Neural cell (in vitro differentiated cells): Measurements from ENCODE around the gene BLM. TPM values are rescaled to one million over a fixed set of nuclear protein-coding genes. Genes with fewer than 3 reads are reported as not detected.

Experiments
- H2AFZ ChIP-seq: fragments of 200-600, 300-800 bp; sonication (generic), shearing (Covaris generic); 2 replicates; pipeline ENCODE4 v1.6.0; 2014; ENCODE audit warnings: low read depth, mild to moderate bottlenecking, antibody characterized with exemption, low read length, moderate library complexity
- H3F3A ChIP-seq: fragments of 200-600 bp; shearing (Covaris generic); 2 replicates; pipeline ENCODE4 v1.6.1; 2016; ENCODE audit warnings: mild to moderate bottlenecking, moderate library complexity, mixed read lengths, antibody characterized with exemption, low read length; ENCODE audit not compliant: insufficient read depth, poor library complexity, severe bottlenecking
- H3K27ac ChIP-seq: fragments of 200-600, 300-800 bp; sonication (generic), shearing (Covaris generic); 2 replicates; pipeline ENCODE4 v1.5.1; 2014; ENCODE audit warnings: mild to moderate bottlenecking, low read length, moderate library complexity
- H3K27me3 ChIP-seq: fragments of 300-800, 200-600 bp; sonication (generic), shearing (Covaris generic); 2 replicates; pipeline ENCODE4 v1.6.0; 2014; ENCODE audit warnings: mild to moderate bottlenecking, low read depth, low read length, moderate library complexity; ENCODE audit not compliant: insufficient read depth
- H3K36me3 ChIP-seq: fragments of 300-800, 200-600 bp; sonication (generic), shearing (Covaris generic); 2 replicates; pipeline ENCODE4 v1.5.1; 2014; ENCODE audit warnings: mild to moderate bottlenecking, antibody characterized with exemption, low read length, moderate library complexity; ENCODE audit not compliant: insufficient read depth
- H3K4me2 ChIP-seq: fragments of 300-800, 200-600 bp; sonication (generic), shearing (Covaris generic); 2 replicates; pipeline ENCODE4 v1.6.0; 2014; ENCODE audit warnings: mild to moderate bottlenecking, low read length
- H3K4me3 ChIP-seq: fragments of 300-800, 200-600 bp; sonication (generic), shearing (Covaris generic); 2 replicates; pipeline ENCODE4 v1.5.1; 2014; ENCODE audit warnings: mild to moderate bottlenecking, low read length, moderate library complexity
- H3K79me2 ChIP-seq: fragments of 200-600 bp; shearing (Covaris generic); replicated peaks from 2 replicates; pipeline ENCODE4 v1.6.0; 2014; ENCODE audit warnings: mild to moderate bottlenecking, low read length, moderate library complexity; ENCODE audit not compliant: insufficient read depth
- H3K9ac ChIP-seq: fragments of 300-800, 200-600 bp; sonication (generic), shearing (Covaris generic); 2 replicates; pipeline ENCODE4 v1.6.1; 2016; ENCODE audit warnings: mild to moderate bottlenecking, low read length, mixed read lengths
- H3K9me2 ChIP-seq: fragments of 200-600 bp; shearing (Covaris generic); 2 replicates; pipeline ENCODE4 v1.6.1; 2016; ENCODE audit warnings: mild to moderate bottlenecking, low read length, mixed read lengths; ENCODE audit not compliant: insufficient read depth
- H3K9me3 ChIP-seq: fragments of 200-600, 300-800 bp; sonication (generic), shearing (Covaris generic); 2 replicates; pipeline ENCODE4 v1.6.1; 2016; ENCODE audit warnings: mild to moderate bottlenecking, mixed run types, low read length, moderate library complexity, mixed read lengths
- H4K20me1 ChIP-seq: fragments of 200-600 bp; shearing (Covaris generic); 2 replicates; pipeline ENCODE4 v1.6.1; 2016; ENCODE audit warnings: mild to moderate bottlenecking, mixed run types; ENCODE audit not compliant: insufficient read depth
- EP300 ChIP-seq: fragments of 450-650 bp; conservative IDR thresholded peaks from 2 replicates; pipeline ENCODE4 v1.6.1; 2014; ENCODE audit warnings: antibody characterized with exemption, mild to moderate bottlenecking, moderate library complexity; ENCODE audit not compliant: poor library complexity, severe bottlenecking
- EZH2 ChIP-seq: fragments of 200-600, 300-800 bp; shearing (Covaris generic), sonication (generic); IDR thresholded peaks from 2 replicates; pipeline ENCODE4 v1.6.1; 2014; ENCODE audit warnings: antibody characterized with exemption, low read length, borderline replicate concordance, mild to moderate bottlenecking; ENCODE audit not compliant: insufficient read depth, poor library complexity, severe bottlenecking
- MXI1 ChIP-seq: fragments of 450-650 bp; conservative IDR thresholded peaks from 2 replicates; pipeline ENCODE4 v1.6.1; 2014; ENCODE audit warnings: antibody characterized with exemption, mild to moderate bottlenecking; ENCODE audit not compliant: poor library complexity, severe bottlenecking
- POLR2AphosphoS5 ChIP-seq: IDR thresholded peaks from 2 replicates; pipeline ENCODE4 v1.6.1; 2012
- RAD21 ChIP-seq: fragments of 450-650 bp; conservative IDR thresholded peaks from 2 replicates; pipeline ENCODE4 v1.6.1; 2014; ENCODE audit warnings: antibody characterized with exemption, mild to moderate bottlenecking, moderate library complexity
- SMC3 ChIP-seq: fragments of 450-650 bp; conservative IDR thresholded peaks from 2 replicates; pipeline ENCODE4 v1.6.1; 2014; ENCODE audit warnings: antibody characterized with exemption, mild to moderate bottlenecking, moderate library complexity; ENCODE audit not compliant: poor library complexity
- TAF1 ChIP-seq: IDR thresholded peaks from 2 replicates; pipeline ENCODE4 v1.6.1; 2012; ENCODE audit warnings: low read depth
- polyA plus RNA-seq: library from polyadenylated mRNA; depleted of rRNA; stranded (reverse); fragments of >200 nt; gene quantifications from 2 replicates; pipeline ENCODE4 v1.2.3, GENCODE V29; 2014
- TF ChIP-seq, protein P1 (sequence below): fragments of 450-650 bp; IDR thresholded peaks from 2 replicates; pipeline ENCODE4 v1.5.1; 2014; ENCODE audit warnings: antibody characterized with exemption, mild to moderate bottlenecking, moderate library complexity; ENCODE audit not compliant: poor library complexity, severe bottlenecking
- TF ChIP-seq, protein P2 (sequence below): IDR thresholded peaks from 2 replicates; pipeline ENCODE4 v1.6.1; 2012; ENCODE audit warnings: borderline replicate concordance

The BLM gene
- polyA plus RNA-seq, 1 donor from 2014 or later, result 4.5 TPM

DNA sequence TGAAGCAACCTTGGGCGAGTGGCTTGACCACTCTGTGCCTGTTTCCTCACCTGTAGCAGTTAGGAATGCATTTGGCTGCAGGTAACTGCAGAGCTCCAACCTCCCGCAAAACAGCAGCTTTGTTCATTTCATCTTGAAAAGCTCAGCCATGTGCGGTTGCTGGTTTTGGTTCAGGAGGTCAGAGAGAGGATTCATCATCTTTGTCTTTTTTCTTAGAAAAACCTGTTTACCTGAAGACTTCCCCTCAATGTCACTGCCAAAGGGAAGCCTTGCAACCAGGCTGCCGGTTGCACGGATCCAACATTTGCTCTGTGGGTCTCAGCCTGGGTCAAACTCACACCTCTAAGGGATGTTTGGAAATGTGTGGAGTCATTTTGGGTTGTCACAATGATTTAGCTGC, 134.8 kb downstream of the BLM start:
- Histone ChIP-seq H4K20me1 (no peaks in the 10 kb centered on the region), H3K9me2 (no peaks in the 10 kb centered on the region), H3K4me2 (no peak overlapping the region), H3K9ac (no peak overlapping the region), H3K4me3 (no peak overlapping the region), H2AFZ (no peak overlapping the region), H3K36me3 (no peaks in the 10 kb centered on the region), H3K79me2 (no peaks in the 10 kb centered on the region), H3K27ac (no peak overlapping the region), H3K9me3 (no peaks in the 10 kb centered on the region), H3K27me3 (no peaks in the 10 kb centered on the region), H3F3A (no peaks in the 10 kb centered on the region)
- TF ChIP-seq POLR2AphosphoS5 (no peak), TAF1 (no peak), RAD21 (no peak), EP300 (no peak), MXI1 (no peak), SMC3 (no peak), EZH2 (no peak)
- TF ChIP-seq, protein P1, sequence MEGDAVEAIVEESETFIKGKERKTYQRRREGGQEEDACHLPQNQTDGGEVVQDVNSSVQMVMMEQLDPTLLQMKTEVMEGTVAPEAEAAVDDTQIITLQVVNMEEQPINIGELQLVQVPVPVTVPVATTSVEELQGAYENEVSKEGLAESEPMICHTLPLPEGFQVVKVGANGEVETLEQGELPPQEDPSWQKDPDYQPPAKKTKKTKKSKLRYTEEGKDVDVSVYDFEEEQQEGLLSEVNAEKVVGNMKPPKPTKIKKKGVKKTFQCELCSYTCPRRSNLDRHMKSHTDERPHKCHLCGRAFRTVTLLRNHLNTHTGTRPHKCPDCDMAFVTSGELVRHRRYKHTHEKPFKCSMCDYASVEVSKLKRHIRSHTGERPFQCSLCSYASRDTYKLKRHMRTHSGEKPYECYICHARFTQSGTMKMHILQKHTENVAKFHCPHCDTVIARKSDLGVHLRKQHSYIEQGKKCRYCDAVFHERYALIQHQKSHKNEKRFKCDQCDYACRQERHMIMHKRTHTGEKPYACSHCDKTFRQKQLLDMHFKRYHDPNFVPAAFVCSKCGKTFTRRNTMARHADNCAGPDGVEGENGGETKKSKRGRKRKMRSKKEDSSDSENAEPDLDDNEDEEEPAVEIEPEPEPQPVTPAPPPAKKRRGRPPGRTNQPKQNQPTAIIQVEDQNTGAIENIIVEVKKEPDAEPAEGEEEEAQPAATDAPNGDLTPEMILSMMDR, result no peak
- TF ChIP-seq, protein P2, sequence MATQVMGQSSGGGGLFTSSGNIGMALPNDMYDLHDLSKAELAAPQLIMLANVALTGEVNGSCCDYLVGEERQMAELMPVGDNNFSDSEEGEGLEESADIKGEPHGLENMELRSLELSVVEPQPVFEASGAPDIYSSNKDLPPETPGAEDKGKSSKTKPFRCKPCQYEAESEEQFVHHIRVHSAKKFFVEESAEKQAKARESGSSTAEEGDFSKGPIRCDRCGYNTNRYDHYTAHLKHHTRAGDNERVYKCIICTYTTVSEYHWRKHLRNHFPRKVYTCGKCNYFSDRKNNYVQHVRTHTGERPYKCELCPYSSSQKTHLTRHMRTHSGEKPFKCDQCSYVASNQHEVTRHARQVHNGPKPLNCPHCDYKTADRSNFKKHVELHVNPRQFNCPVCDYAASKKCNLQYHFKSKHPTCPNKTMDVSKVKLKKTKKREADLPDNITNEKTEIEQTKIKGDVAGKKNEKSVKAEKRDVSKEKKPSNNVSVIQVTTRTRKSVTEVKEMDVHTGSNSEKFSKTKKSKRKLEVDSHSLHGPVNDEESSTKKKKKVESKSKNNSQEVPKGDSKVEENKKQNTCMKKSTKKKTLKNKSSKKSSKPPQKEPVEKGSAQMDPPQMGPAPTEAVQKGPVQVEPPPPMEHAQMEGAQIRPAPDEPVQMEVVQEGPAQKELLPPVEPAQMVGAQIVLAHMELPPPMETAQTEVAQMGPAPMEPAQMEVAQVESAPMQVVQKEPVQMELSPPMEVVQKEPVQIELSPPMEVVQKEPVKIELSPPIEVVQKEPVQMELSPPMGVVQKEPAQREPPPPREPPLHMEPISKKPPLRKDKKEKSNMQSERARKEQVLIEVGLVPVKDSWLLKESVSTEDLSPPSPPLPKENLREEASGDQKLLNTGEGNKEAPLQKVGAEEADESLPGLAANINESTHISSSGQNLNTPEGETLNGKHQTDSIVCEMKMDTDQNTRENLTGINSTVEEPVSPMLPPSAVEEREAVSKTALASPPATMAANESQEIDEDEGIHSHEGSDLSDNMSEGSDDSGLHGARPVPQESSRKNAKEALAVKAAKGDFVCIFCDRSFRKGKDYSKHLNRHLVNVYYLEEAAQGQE, result no peak

- H3K27me3 ChIP-seq, result no peaks in the 10 kb centered on the region
- no peaks in the 10 kb centered on the region for H3F3A ChIP-seq
- H3K27ac ChIP-seq, result no peak overlapping the region
- H3K9me3 ChIP-seq, result no peaks in the 10 kb centered on the region
- no peaks in the 10 kb centered on the region for H3K9me2 ChIP-seq
- no peaks in the 10 kb centered on the region for H4K20me1 ChIP-seq
- TF ChIP-seq RAD21, result no peak
- TF ChIP-seq POLR2AphosphoS5, result no peak
- TF ChIP-seq, protein P1, result no peak
- TF ChIP-seq, protein P2, result no peak
- no peak for TF ChIP-seq EP300
- no peak for TF ChIP-seq EZH2
- no peak for TF ChIP-seq MXI1
- no peak for TF ChIP-seq SMC3
- H2AFZ ChIP-seq, result no peak overlapping the region
- H3K4me2 ChIP-seq, result no peak overlapping the region
- no peaks in the 10 kb centered on the region for H3K36me3 ChIP-seq
- no peaks in the 10 kb centered on the region for H3K79me2 ChIP-seq
- H3K9ac ChIP-seq, result no peak overlapping the region
- H3K4me3 ChIP-seq, result no peak overlapping the region
Observed at GRCh38 chr15:90855139-90855538, 138.0 kb downstream of the BLM start.
